Neural progenitor cell (in vitro differentiated cells): ENCODE results near the gene MRPL39.

Experiments used
- CTCF ChIP-seq: fragments of 200-600 bp; sonication (generic); IDR thresholded peaks from 2 replicates; pipeline ENCODE4 v1.5.1; 2017; ENCODE audit warnings: antibody characterized with exemption, mild to moderate bottlenecking
- EZH2 ChIP-seq: fragments of 200-600 bp; sonication (generic); IDR thresholded peaks from 2 replicates; pipeline ENCODE4 v1.6.1; 2017; ENCODE audit warnings: antibody characterized with exemption, mild to moderate bottlenecking, moderate library complexity
- EZH2phosphoT487 ChIP-seq: fragments of 200-600 bp; sonication (generic); IDR thresholded peaks from 2 replicates; pipeline ENCODE4 v1.6.1; 2017; ENCODE audit warnings: antibody characterized with exemption

DNA sequence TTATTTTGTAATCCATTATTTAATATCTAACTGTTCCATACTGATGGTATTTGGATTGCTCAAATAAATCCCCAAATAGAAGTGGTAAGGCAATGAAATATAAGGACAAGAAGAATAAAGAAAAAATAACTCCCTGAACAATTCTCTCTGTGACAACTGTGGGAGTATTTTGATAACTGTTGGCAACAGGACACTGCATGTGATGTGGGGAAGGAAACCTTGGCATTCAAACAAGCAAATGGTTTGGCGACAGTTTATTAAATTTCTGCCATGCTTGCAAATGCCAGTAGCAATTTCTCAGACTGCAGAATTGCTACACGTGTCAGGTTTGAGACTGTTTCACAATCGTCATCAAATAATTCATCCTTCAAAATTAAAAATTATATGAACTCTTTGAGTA, 8.6 kb upstream of the MRPL39 start:
- TF ChIP-seq EZH2 (no peak), CTCF (no peak), EZH2phosphoT487 (no peak)
